Epithelial cell of proximal tubule (primary cell): ENCODE measurements around the gene GAB1. TPM values are rescaled to one million over a fixed set of nuclear protein-coding genes. Genes with fewer than 3 reads are reported as not detected.

ENCODE experiments used
- DNase-seq: peaks from one replicate; pipeline ENCODE4 v3.0.0-alpha.2; 2011; ENCODE audit warnings: low read depth
- H3K4me3 ChIP-seq: 2 replicates; pipeline ENCODE4 v1.5.1; 2011; ENCODE audit warnings: low read depth, mild to moderate bottlenecking, low read length
- total RNA-seq: library from RNA; depleted of rRNA; stranded (reverse); fragments of >200 nt; gene quantifications from 2 replicates; pipeline ENCODE4 v1.2.3, GENCODE V29; 2015
- TF ChIP-seq, protein P1 (sequence below): conservative IDR thresholded peaks from 2 replicates; pipeline ENCODE4 v1.5.1; 2012; ENCODE audit warnings: low read depth, mild to moderate bottlenecking, low read length

Gene GAB1
- total RNA-seq, 1 donor from 2014 or later = 12.2 TPM

DNA sequence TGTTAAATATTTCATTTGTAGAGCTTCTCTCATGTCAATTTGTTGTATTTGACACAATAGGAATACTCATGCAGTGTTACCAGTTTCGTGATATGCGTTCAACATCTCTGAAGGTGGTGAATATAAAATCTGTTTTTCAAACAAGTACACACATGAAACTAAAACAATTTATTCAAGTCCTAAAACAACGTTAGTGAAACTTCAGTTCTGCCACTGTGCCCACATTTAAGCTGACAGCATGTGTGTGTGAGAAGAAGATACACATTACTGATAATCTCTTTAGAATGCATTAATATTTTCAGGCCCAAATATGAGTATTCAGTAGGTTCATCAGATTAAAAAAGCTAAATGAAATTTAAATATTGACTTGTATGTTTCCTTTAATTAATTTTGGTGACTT, 21.7 kb downstream of the GAB1 start:
- H3K4me3 ChIP-seq = no peak overlapping the region
- no peak for DNase-seq

DNA sequence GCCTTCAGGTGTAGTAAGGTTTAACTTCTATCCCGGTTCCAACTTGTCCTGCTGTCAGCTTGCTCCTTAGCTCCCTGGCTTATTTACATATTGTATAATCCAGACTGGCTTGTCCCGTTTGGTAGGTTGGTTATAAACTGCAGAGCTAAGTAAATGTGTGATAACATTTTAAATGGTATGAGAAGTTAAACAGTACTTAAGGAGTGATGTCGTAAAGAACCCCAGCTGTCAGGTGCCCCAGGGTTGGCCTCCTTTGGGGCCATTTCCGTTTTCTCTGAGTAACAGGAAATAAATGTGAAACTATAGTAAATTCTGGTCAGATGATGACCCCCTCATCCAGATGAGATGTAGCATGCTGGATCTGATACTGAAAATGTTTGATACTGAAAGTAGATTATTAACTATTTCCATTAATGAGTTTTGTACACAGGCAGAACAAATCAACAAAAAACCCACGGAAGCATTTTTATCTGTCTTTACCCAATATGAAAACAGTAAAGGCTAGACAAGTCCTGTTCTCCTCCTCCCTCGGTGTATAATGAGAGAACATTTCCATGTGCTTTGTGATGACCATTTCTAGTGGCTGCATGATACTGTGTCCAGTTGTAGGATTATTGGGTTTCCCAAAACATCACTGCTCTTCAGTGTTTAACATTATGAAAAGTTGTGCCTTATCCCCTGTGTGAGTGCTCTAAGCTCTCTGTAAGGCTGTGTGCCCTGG, 22.4 kb downstream of the GAB1 start:
- TF ChIP-seq, protein P1, sequence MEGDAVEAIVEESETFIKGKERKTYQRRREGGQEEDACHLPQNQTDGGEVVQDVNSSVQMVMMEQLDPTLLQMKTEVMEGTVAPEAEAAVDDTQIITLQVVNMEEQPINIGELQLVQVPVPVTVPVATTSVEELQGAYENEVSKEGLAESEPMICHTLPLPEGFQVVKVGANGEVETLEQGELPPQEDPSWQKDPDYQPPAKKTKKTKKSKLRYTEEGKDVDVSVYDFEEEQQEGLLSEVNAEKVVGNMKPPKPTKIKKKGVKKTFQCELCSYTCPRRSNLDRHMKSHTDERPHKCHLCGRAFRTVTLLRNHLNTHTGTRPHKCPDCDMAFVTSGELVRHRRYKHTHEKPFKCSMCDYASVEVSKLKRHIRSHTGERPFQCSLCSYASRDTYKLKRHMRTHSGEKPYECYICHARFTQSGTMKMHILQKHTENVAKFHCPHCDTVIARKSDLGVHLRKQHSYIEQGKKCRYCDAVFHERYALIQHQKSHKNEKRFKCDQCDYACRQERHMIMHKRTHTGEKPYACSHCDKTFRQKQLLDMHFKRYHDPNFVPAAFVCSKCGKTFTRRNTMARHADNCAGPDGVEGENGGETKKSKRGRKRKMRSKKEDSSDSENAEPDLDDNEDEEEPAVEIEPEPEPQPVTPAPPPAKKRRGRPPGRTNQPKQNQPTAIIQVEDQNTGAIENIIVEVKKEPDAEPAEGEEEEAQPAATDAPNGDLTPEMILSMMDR = no peak
- DNase-seq = peak; percentile 94
- peak overlapping the region; percentile 4 for H3K4me3 ChIP-seq

More for the DNA sequence above, 21.7 kb downstream of the GAB1 start:
- TF ChIP-seq, protein P1 = no peak

DNA sequence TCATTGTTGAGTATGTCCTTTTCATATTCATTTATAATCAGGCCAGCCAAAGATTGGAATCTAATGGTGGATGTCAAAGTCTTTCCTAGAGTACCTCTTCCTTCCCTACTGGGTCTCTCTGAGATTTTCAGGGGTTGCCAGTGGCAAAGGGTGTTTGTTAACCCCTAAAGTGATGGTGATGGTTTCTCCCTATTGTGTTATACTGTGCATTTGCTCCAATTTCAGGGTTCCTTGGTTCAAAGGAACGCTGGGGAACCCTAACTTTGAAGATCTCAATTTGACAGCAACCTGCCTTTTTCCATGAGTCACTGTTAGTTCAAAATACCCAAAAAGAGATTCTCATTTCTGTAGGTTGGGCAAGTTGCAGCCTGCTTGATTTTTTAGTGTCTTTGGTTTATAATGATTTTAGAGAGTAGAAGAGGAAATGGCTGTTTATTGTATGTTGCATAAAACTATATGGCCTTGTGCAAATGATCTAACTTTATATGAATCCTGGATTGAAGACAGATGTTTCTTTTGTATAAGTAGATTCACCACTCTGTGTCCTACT, 23.0 kb downstream of the GAB1 start:
- TF ChIP-seq, protein P1 = no peak
- no peak overlapping the region for H3K4me3 ChIP-seq
- no peak for DNase-seq

DNA sequence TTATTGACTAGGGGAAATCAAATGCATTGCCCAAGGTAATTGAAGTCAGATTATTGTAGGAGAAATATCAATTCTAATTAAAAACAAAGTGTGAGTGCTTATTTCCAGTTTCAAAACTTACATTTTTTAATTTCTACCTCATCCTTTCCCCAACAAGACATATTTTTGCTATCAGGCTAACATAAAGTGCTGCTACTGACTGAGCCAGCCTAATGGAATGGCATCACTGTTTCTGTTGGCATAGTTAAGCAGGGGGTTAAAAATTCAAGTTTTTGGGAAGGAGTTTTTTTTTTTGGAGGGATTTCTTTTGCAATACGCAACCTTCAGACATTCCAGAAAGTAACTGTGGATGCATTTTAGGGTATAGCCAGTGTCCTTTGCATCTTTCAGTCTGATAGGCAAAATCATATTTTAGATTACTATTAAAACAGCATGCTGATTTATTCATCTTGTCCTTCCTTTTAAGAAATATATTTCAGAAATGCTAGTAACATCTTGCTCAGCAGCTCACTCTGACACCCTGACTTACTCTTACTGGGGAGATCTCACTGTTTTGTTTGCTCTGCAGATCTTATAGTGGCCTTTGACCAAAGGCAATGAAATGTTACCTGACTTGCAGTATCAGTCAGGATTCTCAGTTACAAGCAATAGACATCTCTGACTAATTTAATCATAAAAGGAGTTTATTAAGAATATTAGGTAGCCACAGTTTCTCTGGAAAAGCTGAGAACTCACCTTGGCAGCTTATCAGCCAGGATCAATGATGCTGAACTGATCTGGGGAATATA, 24.4 kb downstream of the GAB1 start:
- TF ChIP-seq, protein P1 = no peak
- DNase-seq = no peak

DNA sequence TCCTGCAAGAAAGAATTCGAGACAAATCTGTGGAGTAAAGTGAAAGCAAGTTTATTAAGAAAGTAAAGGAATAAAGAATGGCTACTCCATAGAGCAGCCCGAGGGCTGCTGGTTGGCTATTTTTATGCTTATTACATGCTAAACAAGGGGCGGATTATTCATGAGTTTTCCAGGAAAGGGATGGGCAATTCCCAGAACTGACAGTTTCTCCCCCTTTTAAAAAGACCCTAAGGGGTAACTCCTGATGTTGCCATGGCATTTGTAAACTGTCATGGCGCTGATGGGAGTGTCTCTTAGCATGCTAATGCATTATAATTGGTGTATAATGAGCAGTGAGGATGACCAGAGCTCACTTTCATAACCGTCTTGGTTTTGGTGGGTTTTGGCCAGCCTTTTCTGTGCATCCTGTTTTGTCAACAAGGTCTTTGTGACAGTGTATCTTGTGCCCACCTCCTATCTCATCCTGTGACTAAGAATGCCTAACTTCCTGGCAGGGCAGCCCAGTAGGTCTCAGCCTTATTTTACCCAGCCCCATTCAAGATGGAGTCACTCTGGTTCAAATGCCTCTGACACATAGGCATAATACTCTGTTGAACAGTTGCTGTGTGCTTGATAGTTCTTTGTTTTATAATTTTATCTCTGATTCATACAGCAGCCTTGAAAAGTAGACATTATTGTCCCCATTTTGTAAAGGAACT, 25.8 kb downstream of the GAB1 start:
- no peak for DNase-seq
- no peak overlapping the region for H3K4me3 ChIP-seq
- TF ChIP-seq, protein P1 = no peak

More for the DNA sequence above, 24.4 kb downstream of the GAB1 start:
- no peak overlapping the region for H3K4me3 ChIP-seq

DNA sequence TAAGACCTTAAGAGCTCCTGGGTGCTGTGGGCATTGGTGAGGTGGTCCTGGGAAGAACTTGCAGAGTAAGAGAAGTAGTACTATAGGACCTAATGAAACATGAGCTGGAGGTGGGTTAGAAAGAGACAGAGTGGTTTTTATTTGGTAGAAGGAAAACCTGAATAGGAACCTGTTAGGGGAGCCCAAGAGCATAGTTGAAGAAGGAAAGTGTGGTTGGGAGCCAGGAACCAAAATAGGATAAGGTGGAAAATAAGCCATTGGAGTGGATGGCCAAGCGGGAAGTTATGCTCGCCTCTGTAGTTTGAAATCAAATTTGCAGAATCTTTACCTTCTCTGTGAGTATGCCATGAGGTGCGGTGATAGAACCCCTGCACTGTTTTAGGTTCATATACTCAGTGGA, 26.7 kb downstream of the GAB1 start:
- no peak overlapping the region for H3K4me3 ChIP-seq
- TF ChIP-seq, protein P1 = no peak
- DNase-seq = no peak
